HS-27A (cell line): ENCODE measurements around the gene GGA2.
A peak's percentile ranks its signal among the peaks of the same experiment; 100 is the strongest.
"Not testable (repeated sequence)": the region's sequence is repeated elsewhere in the genome, so short reads cannot be mapped to it uniquely, and the experiment has no call there.

Experiments used
- DNase-seq: peaks from one replicate; pipeline ENCODE4 v3.0.0-alpha.2; 2012; ENCODE audit warnings: low read depth, missing footprints

The GGA2 gene

GRCh38 chr16:23504076-23504452, 6.2 kb downstream of the GGA2 start:
- DNase-seq, result peak; percentile 41

DNA sequence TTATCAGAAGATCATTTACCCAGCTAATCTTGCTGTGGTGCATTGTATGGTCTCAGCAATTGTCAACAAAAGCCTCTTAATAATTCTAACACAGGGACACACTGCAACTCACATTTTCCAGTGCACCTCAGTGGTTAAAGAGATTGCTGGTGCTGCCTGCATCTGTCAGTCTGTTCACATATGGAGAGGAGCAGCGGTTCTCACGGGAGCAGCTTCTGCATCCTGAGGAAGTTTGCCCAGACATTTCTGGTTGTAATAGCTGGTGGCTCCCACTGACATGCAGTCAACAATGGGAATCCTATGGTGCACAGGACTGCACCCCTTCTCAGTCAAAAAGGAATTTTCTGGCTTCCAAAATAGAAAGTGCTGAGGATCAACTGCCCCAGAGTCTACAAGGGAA, 7.8 kb downstream of the GGA2 start:
- DNase-seq, result no peak

GRCh38 chr16:23501291-23501690, 9.0 kb downstream of the GGA2 start:
- DNase-seq, result no peak

GRCh38 chr16:23500862-23501225, 9.4 kb downstream of the GGA2 start:
- no peak for DNase-seq

DNA sequence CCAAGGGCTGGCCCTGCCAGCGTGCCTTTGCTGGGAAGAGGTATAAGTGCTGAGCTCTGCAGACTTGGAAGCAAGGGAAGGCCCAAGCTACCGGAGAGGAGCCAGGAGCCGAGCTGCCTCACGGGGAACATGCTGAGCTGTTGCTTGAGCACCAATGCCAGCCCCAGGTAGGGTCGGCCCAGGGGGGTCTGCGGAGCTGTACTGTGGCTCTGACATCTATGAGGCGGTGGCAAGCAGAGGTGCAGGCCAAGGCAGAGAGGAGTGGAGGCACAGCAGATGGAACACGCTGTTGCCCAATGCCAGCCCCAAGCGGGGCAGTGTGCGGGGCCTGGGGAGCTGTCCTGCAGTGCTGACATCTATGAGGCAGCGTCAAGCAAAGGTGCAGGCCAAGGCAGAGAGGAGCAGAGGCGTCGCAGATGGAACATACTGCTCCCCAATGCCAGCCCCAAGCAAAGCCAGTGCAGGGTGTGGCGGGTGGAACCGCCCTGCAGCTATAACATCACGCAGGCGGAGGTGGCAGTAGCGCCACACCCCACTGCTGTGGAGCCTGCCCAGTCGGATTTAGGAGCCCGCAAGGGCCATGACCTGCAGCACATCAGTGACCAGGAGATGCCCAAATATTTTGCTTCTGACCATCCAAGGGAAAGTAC, 10.0 kb downstream of the GGA2 start:
- DNase-seq, result no peak

DNA sequence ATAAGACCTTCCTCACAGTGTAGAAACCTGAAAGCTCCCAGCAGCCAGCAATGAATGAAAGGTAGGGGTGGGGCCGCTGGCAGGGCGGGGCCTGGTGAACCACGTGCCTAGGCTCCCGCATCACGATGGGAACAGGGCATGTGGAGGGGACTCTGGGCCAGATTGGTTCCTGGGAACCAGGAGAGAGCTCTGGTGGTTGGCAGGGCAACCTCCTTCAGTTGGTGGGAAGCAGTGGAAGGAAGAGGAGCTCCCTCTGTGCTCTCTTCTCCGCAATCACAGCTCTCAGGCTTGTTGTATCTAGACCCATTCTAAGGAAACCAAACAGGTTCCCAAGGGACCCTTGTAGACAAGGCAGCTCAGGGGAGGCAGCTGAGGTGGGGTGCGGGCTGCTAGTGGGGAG, 10.5 kb downstream of the GGA2 start:
- DNase-seq, result no peak

DNA sequence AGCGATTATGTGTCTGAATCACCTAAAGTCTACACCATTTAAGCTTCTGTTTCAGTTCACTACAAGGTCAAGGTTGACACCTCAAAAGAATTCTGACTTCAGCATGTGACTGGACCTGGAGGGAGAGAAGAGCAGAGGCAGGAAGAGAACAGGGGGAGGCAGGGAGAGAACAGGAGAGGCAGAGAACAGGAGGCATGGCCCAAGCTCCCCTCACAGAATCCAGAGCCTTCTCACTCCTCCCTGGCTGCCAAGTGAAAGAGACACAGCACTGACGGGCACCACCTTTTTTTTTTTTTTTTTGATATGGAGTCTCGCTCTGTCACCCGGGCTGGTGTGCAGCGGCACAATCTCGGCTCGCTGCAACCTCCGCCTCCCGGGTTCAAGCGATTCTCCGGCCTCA, 11.4 kb downstream of the GGA2 start:
- no peak for DNase-seq

DNA sequence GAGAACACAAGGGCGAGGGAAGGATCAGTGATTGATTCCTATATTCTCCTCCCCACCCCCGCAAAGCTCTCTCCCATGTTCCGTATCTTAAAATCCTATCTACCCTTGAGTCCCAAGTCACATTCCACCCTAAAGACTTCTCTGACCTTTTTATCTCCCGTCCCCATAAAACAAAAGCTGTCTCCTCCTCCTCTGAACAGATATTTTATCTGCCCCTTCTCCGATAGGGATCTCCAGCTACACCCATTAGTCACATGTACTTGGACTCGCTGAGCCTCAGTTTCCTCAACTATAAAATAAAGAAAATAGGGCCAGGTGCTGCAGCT, 12.8 kb downstream of the GGA2 start:
- no peak for DNase-seq

- no peak for DNase-seq
Observed at GRCh38 chr16:23496821-23497542, 13.3 kb downstream of the GGA2 start.

DNA sequence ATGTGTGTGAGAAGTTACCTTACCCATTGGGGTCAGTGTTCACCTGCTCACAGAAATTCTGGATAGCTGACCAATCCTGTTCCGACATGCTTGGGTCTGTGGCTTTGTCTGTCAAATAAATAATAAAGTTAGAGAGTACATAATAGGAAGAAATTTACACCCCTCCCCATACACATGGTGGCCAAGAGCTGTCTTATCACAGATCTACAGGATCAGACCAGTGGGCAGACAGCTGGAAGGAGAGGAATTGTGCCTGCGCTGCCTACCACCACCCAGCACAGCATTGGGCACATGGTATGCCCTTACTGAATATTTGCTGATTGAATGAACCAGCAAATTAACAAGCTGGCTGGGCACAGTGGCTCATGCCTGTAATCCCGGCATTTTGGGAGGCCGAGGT, 14.6 kb downstream of the GGA2 start:
- DNase-seq, result no peak

DNA sequence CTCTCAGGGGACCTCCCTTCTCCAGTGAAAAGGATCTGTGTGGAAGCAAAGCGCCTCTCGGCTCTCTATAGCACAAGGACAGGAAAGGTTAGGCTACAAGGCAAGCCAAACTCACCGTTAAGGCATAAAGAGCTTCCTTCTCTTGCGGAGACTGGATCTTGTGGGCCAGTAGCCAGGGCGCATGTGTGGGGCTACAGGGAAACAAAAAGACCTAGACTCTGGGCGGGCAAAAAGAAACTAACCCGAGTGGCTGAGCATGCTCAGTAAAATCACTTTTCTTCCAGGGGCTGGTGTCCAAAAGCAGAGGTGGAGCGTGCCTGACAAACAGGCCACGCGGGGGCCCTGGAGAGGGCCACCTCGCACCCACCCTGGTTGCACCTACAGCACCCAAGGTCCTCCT, 16.1 kb downstream of the GGA2 start:
- DNase-seq, result no peak

DNA sequence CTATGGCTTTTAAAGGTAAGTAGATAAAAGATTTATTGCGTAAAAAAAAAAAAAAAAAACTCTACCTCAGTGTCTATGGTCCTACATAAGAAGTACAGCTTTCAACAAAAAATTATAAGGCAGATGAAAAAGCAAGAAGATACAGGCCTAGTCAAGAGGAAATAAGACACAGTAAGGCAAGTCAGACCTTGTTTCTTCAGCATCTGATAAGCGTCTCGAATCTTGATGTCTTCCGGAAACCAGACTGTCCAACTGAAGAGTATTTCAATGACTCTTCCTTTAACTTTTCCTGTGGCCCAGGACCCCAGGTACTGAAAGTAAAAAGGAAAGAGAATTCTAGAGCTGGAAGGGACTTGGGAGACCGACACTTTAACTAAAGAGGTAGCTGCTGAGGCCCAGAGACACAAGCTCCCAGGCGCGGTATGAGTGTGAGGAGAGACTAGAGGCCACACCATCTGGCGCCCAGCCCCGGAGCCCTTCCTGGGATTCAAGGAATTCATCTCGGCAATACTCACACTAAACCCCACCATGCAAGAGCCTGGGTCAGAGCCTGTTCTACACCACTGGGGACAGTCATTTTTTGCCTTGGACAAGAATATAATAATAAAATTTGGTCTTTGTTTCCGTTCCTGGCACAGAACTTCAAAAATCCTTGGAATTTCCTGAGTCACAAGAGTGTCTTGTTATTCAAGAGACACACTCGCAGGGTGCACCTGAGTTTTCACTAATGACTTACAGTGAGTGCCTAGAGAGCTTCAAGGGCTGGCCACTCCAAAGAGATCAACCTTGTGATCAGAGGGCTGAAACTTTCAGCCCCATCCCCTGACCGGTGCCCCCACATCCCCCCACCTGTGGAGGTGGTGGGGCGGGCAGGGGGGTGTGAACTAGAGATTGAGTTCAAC, 18.6 kb downstream of the GGA2 start:
- DNase-seq, result peak; percentile 31

GRCh38 chr16:23486480-23486879, 23.8 kb downstream of the GGA2 start:
- no peak for DNase-seq

GRCh38 chr16:23485841-23486240, 24.5 kb downstream of the GGA2 start:
- DNase-seq, result no peak

DNA sequence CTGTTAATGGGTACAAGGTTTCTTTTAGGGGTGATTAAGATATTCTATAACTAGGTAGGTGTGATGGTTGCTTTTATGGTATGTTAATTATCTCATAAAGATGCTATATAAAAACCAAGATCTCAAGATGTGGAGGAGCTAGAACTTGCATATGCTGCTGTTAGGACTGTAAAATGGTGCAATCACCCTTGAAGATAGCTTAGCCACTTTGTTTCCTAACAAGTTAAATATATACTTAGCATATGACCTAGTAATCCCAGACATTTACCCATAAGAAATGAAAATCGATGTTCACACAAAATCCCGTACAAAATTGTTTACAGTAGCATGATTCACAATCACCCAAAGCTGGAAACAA, 25.1 kb downstream of the GGA2 start:
- DNase-seq, result no peak

DNA sequence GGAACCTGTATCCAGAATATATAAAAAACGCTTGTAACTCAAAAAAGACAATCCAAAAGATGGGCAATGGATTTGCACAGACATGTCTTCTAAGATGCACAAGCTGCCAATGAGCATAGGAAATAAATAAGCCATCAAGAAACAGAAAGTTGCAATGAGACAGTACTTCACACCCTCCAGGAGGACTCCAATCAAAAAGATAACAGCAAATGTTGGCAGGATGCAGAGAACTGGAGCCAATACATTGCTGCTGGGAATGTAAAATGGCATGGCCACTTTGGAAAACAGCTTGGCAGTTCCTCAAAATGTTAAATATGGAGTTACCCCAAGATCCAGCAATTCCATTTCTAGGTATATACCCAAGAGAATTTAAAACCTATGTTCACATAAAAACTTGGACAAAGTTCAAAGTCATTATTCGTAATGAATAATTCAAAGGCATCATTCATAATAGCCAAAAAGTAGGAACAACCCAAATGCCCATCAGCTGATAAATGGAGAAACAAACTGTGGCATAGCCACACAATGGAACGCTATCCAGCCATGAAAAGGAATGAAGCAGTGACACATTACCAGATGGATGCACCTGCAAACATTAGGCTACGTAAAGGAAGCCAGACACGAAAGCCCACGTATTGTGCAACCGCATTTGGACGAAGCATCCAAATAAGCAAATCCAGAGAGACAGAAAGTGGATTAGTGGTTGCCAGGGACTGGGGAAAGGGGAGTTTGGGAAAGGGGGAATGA, 25.6 kb downstream of the GGA2 start:
- no peak for DNase-seq

GRCh38 chr16:23483492-23483891, 26.8 kb downstream of the GGA2 start:
- not testable (repeated sequence) for DNase-seq

DNA sequence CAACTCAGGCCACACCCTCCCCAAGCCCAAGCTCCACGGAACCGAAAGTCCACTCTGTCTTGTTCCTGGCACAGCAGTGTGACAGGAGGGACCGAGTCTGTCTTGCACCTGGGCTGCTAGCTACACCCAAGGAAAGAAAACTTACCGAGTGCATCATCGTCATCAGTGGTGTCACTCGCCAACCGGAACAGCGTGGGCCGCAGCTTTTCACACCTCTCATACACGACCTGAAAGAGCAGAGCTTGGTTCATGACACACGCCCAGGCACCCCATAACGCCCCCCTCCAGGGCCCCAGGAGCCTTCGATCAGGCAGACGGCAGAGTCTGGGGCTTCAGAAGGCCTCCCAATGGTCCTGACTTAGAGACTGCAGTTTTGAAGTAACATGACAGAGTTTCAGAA, 27.5 kb downstream of the GGA2 start:
- no peak for DNase-seq

DNA sequence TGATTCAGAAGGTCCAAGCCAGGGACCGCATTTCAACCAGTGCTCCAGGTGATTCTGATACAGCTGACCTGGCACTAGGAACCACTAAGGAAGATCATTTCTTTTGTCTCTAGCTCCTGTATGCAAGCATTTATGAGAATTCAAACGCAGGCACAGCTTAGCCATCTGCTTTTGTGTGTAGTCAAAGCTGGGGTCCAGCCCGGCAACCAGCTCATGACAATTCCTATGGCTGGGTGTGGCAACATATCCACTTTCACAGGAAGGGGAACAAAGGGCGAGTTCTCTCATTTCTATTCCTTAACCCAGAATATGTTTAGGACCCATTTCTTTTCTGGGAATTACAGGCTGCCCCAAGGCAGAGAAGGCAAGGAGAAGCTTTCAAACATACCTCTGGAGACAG, 30.0 kb downstream of the GGA2 start:
- no peak for DNase-seq

GRCh38 chr16:23479138-23479537, 31.2 kb downstream of the GGA2 start:
- DNase-seq, result no peak

DNA sequence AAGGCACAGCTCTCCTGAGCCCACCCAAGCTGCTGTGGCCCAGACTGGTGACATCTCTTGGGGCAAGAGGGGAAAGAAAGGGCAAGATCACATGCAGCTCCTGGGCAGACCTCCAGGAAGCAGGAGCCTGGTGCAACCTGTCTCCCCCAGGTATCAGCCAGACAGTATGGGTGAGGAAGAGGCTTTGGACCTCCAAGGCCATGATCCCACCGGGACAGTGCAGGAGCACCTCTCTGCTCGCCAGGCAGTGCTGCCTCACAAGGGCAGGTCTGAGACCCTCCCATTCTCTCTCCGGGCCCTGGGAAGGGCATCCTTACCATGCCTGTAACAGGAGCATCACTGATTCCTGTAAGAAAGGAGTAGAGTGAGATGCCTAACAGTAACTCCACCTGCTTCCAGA, 31.7 kb downstream of the GGA2 start:
- no peak for DNase-seq

DNA sequence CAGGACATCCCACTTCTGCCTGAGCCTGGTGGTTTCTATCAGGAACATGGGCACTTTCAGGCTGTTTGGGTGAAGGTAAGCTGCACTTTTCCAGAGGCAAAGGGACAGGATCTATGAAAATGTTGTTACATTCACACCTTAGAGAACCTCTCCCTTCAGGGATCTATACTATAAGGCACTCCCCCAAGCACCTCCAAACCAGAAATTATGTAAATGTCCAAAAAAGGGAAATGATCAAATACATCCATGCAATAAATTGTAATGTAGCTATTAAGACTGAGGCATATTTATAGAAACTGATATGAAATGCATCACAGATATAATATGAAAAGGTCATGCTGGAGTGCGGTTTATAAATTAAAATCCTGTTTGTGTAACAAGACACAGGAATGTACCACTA, 34.0 kb downstream of the GGA2 start:
- DNase-seq, result no peak

DNA sequence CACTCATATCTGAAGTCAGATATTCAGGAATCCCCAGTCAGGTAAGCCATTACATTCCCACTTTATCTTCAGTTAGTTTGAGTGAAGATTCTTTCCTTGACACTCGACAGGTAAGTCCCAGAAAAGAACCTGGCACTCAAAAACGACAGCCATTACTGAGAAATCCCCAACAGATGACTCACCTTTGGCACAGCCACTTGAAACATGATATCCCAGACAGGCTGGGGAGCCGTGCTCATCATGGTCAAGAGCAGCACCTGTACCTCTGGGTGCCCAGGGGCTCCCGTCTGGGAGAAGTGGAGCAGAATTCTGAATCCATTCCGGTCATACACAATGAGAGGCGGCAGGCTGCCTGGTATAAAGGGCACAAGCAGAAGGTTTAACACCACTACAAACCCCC, 40.5 kb downstream of the GGA2 start:
- DNase-seq, result no peak
